Measurements from ENCODE around the gene TMEM50A.
"Not testable (repeated sequence)": the region's sequence is repeated elsewhere in the genome, so short reads cannot be mapped to it uniquely, and the experiment has no call there.

The TMEM50A gene

GRCh38 chr1:25337483-25338187 is 499 bp upstream of the TMEM50A start:
- not testable (repeated sequence) for DNase-seq

- DNase-seq: no peak
These were observed 852 bp downstream of the TMEM50A start for GRCh38 chr1:25338986-25339385.

- DNase-seq: no peak
These were observed 3.6 kb downstream of the TMEM50A start for GRCh38 chr1:25341746-25342145.

- DNase-seq: no peak
These were observed 4.7 kb downstream of the TMEM50A start for GRCh38 chr1:25342846-25343245.

- no peak for DNase-seq
These were observed 5.7 kb downstream of the TMEM50A start for GRCh38 chr1:25343872-25344271.

- DNase-seq: no peak
These were observed 9.4 kb downstream of the TMEM50A start for GRCh38 chr1:25347556-25347955.

- no peak for DNase-seq
These were observed 11.5 kb downstream of the TMEM50A start for GRCh38 chr1:25349606-25350005.

GRCh38 chr1:25355841-25356395 is 17.8 kb downstream of the TMEM50A start:
- no peak for DNase-seq

- DNase-seq: no peak
These were observed 18.3 kb downstream of the TMEM50A start for GRCh38 chr1:25356441-25356840.

GRCh38 chr1:25356848-25357247 is 18.7 kb downstream of the TMEM50A start:
- no peak for DNase-seq

GRCh38 chr1:25360596-25361581 is 22.8 kb downstream of the TMEM50A start:
- DNase-seq: no peak

GRCh38 chr1:25361901-25362300 is 23.8 kb downstream of the TMEM50A start:
- no peak for DNase-seq

GRCh38 chr1:25362634-25363559 is 24.8 kb downstream of the TMEM50A start:
- DNase-seq: not testable (repeated sequence)

GRCh38 chr1:25369241-25369640 is 31.1 kb downstream of the TMEM50A start:
- DNase-seq: no peak

- DNase-seq: not testable (repeated sequence)
These were observed 31.6 kb downstream of the TMEM50A start for GRCh38 chr1:25369691-25370271.

GRCh38 chr1:25371757-25372156 is 33.6 kb downstream of the TMEM50A start:
- not testable (repeated sequence) for DNase-seq

GRCh38 chr1:25378367-25378766 is 40.2 kb downstream of the TMEM50A start:
- DNase-seq: not testable (repeated sequence)

GRCh38 chr1:25382543-25382942 is 44.4 kb downstream of the TMEM50A start:
- DNase-seq: not testable (repeated sequence)

GRCh38 chr1:25383090-25383489 is 45.0 kb downstream of the TMEM50A start:
- not testable (repeated sequence) for DNase-seq

- DNase-seq: not testable (repeated sequence)
These were observed 45.7 kb downstream of the TMEM50A start for GRCh38 chr1:25383875-25384274.

- not testable (repeated sequence) for DNase-seq
These were observed 49.0 kb downstream of the TMEM50A start for GRCh38 chr1:25387096-25387495.

- DNase-seq: not testable (repeated sequence)
These were observed 50.6 kb downstream of the TMEM50A start for GRCh38 chr1:25388691-25389090.
